LNCaP clone FGC (cell line): ENCODE results near the gene AIG1.

ENCODE experiments used
- DNase-seq: peaks from one replicate; pipeline ENCODE4 v3.0.0-alpha.2; 2011; ENCODE audit warnings: low read depth
- H3K4me3 ChIP-seq: 2 replicates; pipeline ENCODE4 v1.5.1; 2011; ENCODE audit warnings: mild to moderate bottlenecking, low read depth, low read length, control low read depth
- CTCF ChIP-seq: IDR thresholded peaks from 2 replicates; pipeline ENCODE4 v1.5.1; 2012; ENCODE audit warnings: mild to moderate bottlenecking; ENCODE audit not compliant: control insufficient read depth, insufficient read depth; ENCODE audit errors: extremely low read depth

The AIG1 gene

GRCh38 chr6:143205991-143206390, 145.3 kb downstream of the AIG1 start:
- TF ChIP-seq CTCF, result no peak
- no peak for DNase-seq
- no peak overlapping the region for H3K4me3 ChIP-seq

GRCh38 chr6:143206550-143206949, 145.9 kb downstream of the AIG1 start:
- DNase-seq, result no peak
- H3K4me3 ChIP-seq, result no peak overlapping the region
- TF ChIP-seq CTCF, result no peak

- no peak overlapping the region for H3K4me3 ChIP-seq
- no peak for TF ChIP-seq CTCF
- DNase-seq, result no peak
Observed at GRCh38 chr6:143210420-143210819, 149.7 kb downstream of the AIG1 start.

GRCh38 chr6:143213859-143214376, 153.2 kb downstream of the AIG1 start:
- no peak overlapping the region for H3K4me3 ChIP-seq
- TF ChIP-seq CTCF, result no peak
- DNase-seq, result no peak

- no peak for DNase-seq
- TF ChIP-seq CTCF, result no peak
- H3K4me3 ChIP-seq, result no peak overlapping the region
Observed at GRCh38 chr6:143215363-143215762, 154.7 kb downstream of the AIG1 start.

- H3K4me3 ChIP-seq, result no peak overlapping the region
- no peak for TF ChIP-seq CTCF
- no peak for DNase-seq
Observed at GRCh38 chr6:143215771-143216170, 155.1 kb downstream of the AIG1 start.

GRCh38 chr6:143218233-143218632, 157.5 kb downstream of the AIG1 start:
- H3K4me3 ChIP-seq, result no peak overlapping the region
- TF ChIP-seq CTCF, result no peak
- DNase-seq, result no peak
